Measurements from ENCODE around the gene BMP7.
A peak's percentile ranks its signal among the peaks of the same experiment; 100 is the strongest.

The BMP7 gene

GRCh38 chr20:57203986-57204385 is 62.5 kb downstream of the BMP7 start:
- no peak overlapping the region for H3K4me3 ChIP-seq (ENCODE audit: low read length)
- TF ChIP-seq CTCF (conservative IDR thresholded peaks at IDR 0.05; ENCODE audit: low read length): no peak
- DNase-seq (ENCODE audit: low read depth): no peak

DNA sequence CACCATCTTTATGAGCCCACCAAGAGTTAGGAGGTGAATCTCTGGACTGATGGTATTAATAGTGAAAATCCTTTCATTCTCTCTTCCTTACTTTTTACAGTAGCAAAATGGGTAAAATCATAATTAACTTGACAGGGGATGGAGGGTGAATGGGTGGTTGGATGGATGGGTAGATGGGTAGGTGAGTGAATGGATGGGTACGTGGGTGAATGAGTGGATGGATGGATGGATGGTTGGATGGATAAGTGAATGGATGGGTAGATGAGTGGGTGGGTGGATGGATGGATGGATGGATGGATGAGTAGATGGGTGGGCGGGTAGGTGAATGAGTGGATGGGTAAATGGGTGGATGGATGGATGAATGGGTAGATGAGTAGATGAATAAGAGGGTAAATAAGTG is 63.2 kb downstream of the BMP7 start:
- no peak for DNase-seq (ENCODE audit: low read depth)
- no peak overlapping the region for H3K4me3 ChIP-seq (ENCODE audit: low read length)
- no peak for TF ChIP-seq CTCF (conservative IDR thresholded peaks at IDR 0.05; ENCODE audit: low read length)

GRCh38 chr20:57202309-57202708 is 64.1 kb downstream of the BMP7 start:
- no peak for DNase-seq (ENCODE audit: low read depth)
- TF ChIP-seq CTCF (conservative IDR thresholded peaks at IDR 0.05; ENCODE audit: low read length): no peak
- H3K4me3 ChIP-seq (ENCODE audit: low read length): no peak overlapping the region

DNA sequence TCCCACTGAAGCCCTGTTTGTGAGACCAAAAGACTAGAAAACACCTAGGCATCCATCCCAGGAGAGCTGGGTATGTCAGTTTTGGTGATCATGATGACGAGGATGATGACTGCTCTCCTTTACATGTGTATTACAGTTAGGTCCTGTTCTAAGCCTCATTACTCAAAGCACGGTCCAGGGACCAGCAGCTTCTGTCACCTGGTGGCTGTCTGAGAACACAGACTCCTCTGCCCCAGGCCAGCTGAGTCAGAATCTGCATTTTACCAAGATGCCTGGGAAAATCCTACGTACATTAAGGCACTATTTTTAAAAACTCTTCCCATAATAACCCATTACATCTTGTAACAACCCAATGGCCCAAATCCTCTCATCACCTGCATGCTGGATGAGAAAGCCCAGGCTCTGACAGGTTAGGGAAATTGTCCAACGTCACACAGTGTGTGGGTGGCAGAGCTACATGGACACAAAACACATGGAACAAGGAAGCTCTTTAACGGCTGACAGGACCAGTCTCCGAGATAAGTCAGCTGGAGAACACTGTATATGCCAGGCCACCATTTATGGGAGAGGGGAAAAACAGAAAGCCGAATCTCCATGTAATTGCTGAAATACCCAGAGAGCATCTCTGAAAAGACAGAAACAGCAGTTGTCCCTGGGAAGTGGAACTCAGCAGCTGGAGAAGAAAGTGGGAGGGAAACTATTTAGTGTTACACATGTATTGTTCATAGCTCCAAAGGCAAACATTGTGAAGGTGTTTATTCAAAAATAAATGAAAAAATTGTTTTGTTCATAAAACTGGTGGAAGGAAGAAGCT is 65.4 kb downstream of the BMP7 start:
- no peak for DNase-seq (ENCODE audit: low read depth)
- H3K4me3 ChIP-seq (ENCODE audit: low read length): no peak overlapping the region
- no peak for TF ChIP-seq CTCF (conservative IDR thresholded peaks at IDR 0.05; ENCODE audit: low read length)

GRCh38 chr20:57199656-57200405 is 66.6 kb downstream of the BMP7 start:
- no peak overlapping the region for H3K4me3 ChIP-seq (ENCODE audit: low read length)
- TF ChIP-seq CTCF (conservative IDR thresholded peaks at IDR 0.05; ENCODE audit: low read length): no peak
- no peak for DNase-seq (ENCODE audit: low read depth)

DNA sequence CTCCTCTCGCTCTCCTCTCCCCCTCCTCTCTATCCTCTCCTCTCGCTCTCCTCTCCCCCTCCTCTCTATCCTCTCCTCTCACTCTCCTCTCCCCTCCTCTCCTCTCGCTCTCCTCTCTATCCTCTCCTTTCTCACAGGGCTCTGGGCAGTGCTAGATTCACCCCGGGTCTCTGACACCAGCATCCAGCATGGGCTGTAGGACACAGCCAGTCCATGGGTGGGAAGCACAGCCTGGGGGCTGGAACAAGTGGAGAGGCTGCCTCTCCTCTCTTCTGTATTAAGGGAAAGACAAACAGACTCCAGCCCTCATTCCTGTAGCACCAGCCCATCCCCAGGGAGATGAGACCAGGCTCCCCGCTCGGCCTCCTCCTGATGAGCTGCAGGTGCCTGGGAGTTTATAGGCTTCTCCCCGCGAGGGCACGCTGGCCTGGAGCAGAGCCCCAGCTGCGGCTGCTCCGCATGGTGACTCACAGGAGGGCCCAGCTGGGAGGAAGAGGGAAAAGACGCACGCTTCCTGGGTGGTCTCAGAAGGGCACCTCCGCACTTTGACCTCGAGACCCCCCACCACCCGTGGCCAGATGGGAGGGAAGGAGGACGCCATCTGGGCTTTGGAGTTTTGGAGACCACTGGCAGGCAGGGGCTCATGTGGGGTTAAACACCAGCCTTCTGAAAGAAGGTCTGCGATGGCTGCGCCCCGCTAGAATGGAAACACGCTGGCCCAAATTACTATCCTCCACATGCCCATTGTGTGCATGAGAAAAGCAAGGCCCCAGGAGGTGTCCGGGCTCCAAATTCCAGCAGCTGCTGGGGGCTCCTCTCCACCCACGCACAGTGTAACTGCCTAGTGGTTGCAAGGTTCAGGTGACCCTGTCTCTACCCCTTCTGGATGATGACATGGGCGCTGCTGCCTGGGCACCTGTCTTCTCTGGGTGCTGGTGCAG is 68.0 kb downstream of the BMP7 start:
- peak; percentile 13 for DNase-seq (ENCODE audit: low read depth)

More for the DNA sequence above, 68.0 kb downstream of the BMP7 start:
- no peak overlapping the region for H3K4me3 ChIP-seq (ENCODE audit: low read length)
- TF ChIP-seq CTCF (conservative IDR thresholded peaks at IDR 0.05; ENCODE audit: low read length): no peak

All from AG10803 (cell line).